ENCODE measurements around the gene IGFBP5. TPM values are rescaled to one million over a fixed set of nuclear protein-coding genes. Genes with fewer than 3 reads are reported as not detected.

Gene IGFBP5
- total RNA-seq, 1 donor from 2014 or later, result 138 TPM

- H3K36me3 ChIP-seq, result no peaks in the 10 kb centered on the region
- H3K9me3 ChIP-seq (replicated peaks), result peaks cover 6% of the 10 kb centered on the region
- no peaks in the 10 kb centered on the region for H3K27me3 ChIP-seq (ENCODE audit: low read depth)
- H3K4me3 ChIP-seq, result no peak overlapping the region
- no peak overlapping the region for H3K27ac ChIP-seq (replicated peaks)
- TF ChIP-seq CTCF (IDR thresholded peaks at IDR 0.05; ENCODE audit: borderline replicate concordance), result no peak
- no peak for DNase-seq
- peaks cover 52% of the 10 kb centered on the region for H3K4me1 ChIP-seq
- intact Hi-C loops (cut with micrococcal nuclease), result no loop called here
Measured at GRCh38 chr2:216702756-216703155, 7.4 kb upstream of the IGFBP5 start.

GRCh38 chr2:216701544-216701943 lies 6.2 kb upstream of the IGFBP5 start:
- intact Hi-C loops (cut with micrococcal nuclease), result no loop called here
- H3K36me3 ChIP-seq, result no peaks in the 10 kb centered on the region
- no peak overlapping the region for H3K4me3 ChIP-seq
- no peaks in the 10 kb centered on the region for H3K9me3 ChIP-seq (replicated peaks)
- H3K27ac ChIP-seq (replicated peaks), result no peak overlapping the region
- TF ChIP-seq CTCF (IDR thresholded peaks at IDR 0.05; ENCODE audit: borderline replicate concordance), result no peak
- no peaks in the 10 kb centered on the region for H3K27me3 ChIP-seq (ENCODE audit: low read depth)
- no peak for DNase-seq
- peaks cover 60% of the 10 kb centered on the region for H3K4me1 ChIP-seq

GRCh38 chr2:216700781-216701180 lies 5.4 kb upstream of the IGFBP5 start:
- H3K36me3 ChIP-seq, result no peaks in the 10 kb centered on the region
- H3K4me3 ChIP-seq, result no peak overlapping the region
- H3K27me3 ChIP-seq (ENCODE audit: low read depth), result no peaks in the 10 kb centered on the region
- no peak for DNase-seq
- intact Hi-C loops (cut with micrococcal nuclease), result no loop called here
- TF ChIP-seq CTCF (IDR thresholded peaks at IDR 0.05; ENCODE audit: borderline replicate concordance), result no peak
- H3K4me1 ChIP-seq, result peaks cover 67% of the 10 kb centered on the region
- H3K9me3 ChIP-seq (replicated peaks), result no peaks in the 10 kb centered on the region
- H3K27ac ChIP-seq (replicated peaks), result peak overlapping the region; percentile 32

GRCh38 chr2:216700088-216700567 lies 4.8 kb upstream of the IGFBP5 start:
- no peak for TF ChIP-seq CTCF (IDR thresholded peaks at IDR 0.05; ENCODE audit: borderline replicate concordance)
- Histone ChIP-seq H3K27me3 (ENCODE audit: low read depth) (no peaks in the 10 kb centered on the region), H3K27ac (replicated peaks) (peak overlapping the region; percentile 32), H3K9me3 (replicated peaks) (no peaks in the 10 kb centered on the region), H3K36me3 (no peaks in the 10 kb centered on the region), H3K4me3 (peak overlapping the region; percentile 3), H3K4me1 (peaks cover 74% of the 10 kb centered on the region)
- DNase-seq, result no peak
- intact Hi-C loops (cut with micrococcal nuclease), result no loop called here

- no peaks in the 10 kb centered on the region for H3K36me3 ChIP-seq
- peaks cover 86% of the 10 kb centered on the region for H3K4me1 ChIP-seq
- no peak overlapping the region for H3K4me3 ChIP-seq
- no peaks in the 10 kb centered on the region for H3K9me3 ChIP-seq (replicated peaks)
- no peak for DNase-seq
- H3K27me3 ChIP-seq (ENCODE audit: low read depth), result peaks cover 8% of the 10 kb centered on the region
- H3K27ac ChIP-seq (replicated peaks), result peak overlapping the region; percentile 94
- intact Hi-C loops (cut with micrococcal nuclease), result loop anchor here (5.0 to 10.0 kb wide), 4 partner anchors 286 to 813 kb away; no protein-coding TSS in a partner anchor
- peak; percentile 76 for TF ChIP-seq CTCF (IDR thresholded peaks at IDR 0.05; ENCODE audit: borderline replicate concordance)
Measured at GRCh38 chr2:216698895-216699294, 3.5 kb upstream of the IGFBP5 start.
